Esophagus (tissue), 2 donors: ENCODE data around the gene RHOH. TPM values are rescaled to one million over a fixed set of nuclear protein-coding genes. Genes with fewer than 3 reads are reported as not detected.

ENCODE experiments used
- H3K27ac ChIP-seq, 2 donors: one replicate each; pipeline ENCODE4 v1.5.1; 2013; ENCODE audit warnings: low read depth in 2 of 2, mild to moderate bottlenecking in 2 of 2, inconsistent platforms in 1 of 2, low read length in 1 of 2, moderate library complexity in 1 of 2
- H3K27me3 ChIP-seq, 2 donors: one replicate each; pipeline ENCODE4 v1.6.1; 2013; ENCODE audit warnings: low read length in 2 of 2, control low read depth in 1 of 2, mild to moderate bottlenecking in 1 of 2; ENCODE audit not compliant: insufficient read depth in 2 of 2, control insufficient read depth in 1 of 2
- H3K36me3 ChIP-seq, 2 donors: one replicate each; pipeline ENCODE4 v1.6.1; 2013; ENCODE audit warnings: low read length in 1 of 2; ENCODE audit not compliant: control insufficient read depth in 2 of 2, insufficient read depth in 2 of 2
- H3K4me1 ChIP-seq, 2 donors: one replicate each; pipeline ENCODE4 v1.6.1; 2013; ENCODE audit warnings: low read length in 1 of 2; ENCODE audit not compliant: control insufficient read depth in 2 of 2, insufficient read depth in 2 of 2
- H3K4me3 ChIP-seq, 2 donors: one replicate each; pipeline ENCODE4 v1.5.1; 2013; ENCODE audit warnings: low read length in 2 of 2, mild to moderate bottlenecking in 2 of 2, low read depth in 1 of 2, moderate library complexity in 1 of 2
- H3K9me3 ChIP-seq, 2 donors: one replicate each; pipeline ENCODE4 v1.6.1; 2013; ENCODE audit warnings: mild to moderate bottlenecking in 2 of 2, low read depth in 1 of 2, low read length in 1 of 2, moderate library complexity in 1 of 2; ENCODE audit not compliant: control insufficient read depth in 2 of 2, insufficient read depth in 1 of 2
- WGBS, 2 donors: extraction: QIAGEN DNeasy Blood & Tissue Kit; methylation state at CpG; one replicate each; pipeline ENCODE4 v1.1.7; 2013; 5-methylcytosine and 5-hydroxymethylcytosine counted together
- polyA plus RNA-seq, 2 donors: library from polyadenylated mRNA; stranded (reverse); fragments of 200-250 nt; gene quantifications; one replicate each; pipeline ENCODE4 v1.2.3, GENCODE V29; 2013
- donor health status: healthy with polysubstance abuse.
- donor health status: Bipolar disorder and iron deficiency.

Gene RHOH
- polyA plus RNA-seq, 2 donors: 0.87 to 1.1 TPM

DNA sequence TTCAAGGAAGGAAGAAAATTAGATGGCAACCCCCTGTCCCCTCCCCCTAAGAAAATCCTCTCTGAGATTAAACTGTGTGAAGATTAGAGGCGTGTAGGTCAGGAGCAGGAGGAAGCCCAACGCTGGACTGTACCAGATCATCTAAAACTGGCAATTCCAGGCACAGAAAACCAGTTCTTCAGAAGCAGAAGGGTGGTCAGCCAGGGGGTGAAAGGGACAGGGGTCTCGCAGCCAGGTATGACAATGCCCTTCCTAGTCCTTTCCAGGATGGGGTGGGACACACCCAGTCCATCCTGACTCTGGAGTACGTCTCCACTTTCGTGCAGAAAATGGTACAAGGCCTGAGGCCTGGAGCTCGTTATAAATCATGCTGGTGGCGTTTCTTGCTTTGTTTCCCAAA is 3.3 kb upstream of the RHOH start:
- no peaks in the 10 kb centered on the region for H3K4me1 ChIP-seq
- no peaks in the 10 kb centered on the region for H3K27me3 ChIP-seq
- no peaks in the 10 kb centered on the region for H3K36me3 ChIP-seq
- peaks cover 0 to 2% of the 10 kb centered on the region in 2 donors for H3K9me3 ChIP-seq
- H3K27ac ChIP-seq: no peak overlapping the region
- 77 to 82% methylated on average over 7 of the region's 7 CpGs for WGBS, 2 donors
- no peak overlapping the region for H3K4me3 ChIP-seq

DNA sequence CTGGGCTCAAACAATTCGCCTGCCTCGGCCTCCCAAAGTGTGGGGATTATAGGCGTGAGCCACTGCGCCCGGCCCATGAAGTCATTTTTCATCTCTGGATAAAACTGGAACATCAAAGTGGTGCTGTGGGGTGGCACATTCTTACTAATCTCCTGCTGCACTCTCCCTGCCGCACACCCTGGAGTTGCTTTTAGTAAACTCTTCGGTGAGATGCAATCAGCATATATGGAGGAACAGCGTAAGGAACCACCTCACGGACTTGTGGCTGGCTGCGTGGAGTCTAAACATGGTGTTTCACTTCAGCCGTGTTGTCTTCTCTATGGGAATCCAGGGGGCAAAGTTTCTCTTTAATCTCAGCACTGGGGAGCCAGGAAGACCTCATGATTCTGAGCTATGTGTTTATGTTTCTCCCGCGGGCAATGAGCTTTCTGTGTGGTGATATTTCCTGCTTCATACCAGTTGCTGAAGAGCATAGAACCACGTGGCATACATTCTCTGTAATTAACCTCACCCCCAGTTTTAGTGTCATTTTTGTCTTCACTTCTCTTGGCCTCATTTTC is 2.1 kb upstream of the RHOH start:
- H3K4me3 ChIP-seq: no peak overlapping the region
- WGBS, 2 donors: 43 to 52% methylated on average over 14 of the region's 14 CpGs
- H3K27ac ChIP-seq: peak overlapping the region in 1 of 2 donors; percentile 27

DNA sequence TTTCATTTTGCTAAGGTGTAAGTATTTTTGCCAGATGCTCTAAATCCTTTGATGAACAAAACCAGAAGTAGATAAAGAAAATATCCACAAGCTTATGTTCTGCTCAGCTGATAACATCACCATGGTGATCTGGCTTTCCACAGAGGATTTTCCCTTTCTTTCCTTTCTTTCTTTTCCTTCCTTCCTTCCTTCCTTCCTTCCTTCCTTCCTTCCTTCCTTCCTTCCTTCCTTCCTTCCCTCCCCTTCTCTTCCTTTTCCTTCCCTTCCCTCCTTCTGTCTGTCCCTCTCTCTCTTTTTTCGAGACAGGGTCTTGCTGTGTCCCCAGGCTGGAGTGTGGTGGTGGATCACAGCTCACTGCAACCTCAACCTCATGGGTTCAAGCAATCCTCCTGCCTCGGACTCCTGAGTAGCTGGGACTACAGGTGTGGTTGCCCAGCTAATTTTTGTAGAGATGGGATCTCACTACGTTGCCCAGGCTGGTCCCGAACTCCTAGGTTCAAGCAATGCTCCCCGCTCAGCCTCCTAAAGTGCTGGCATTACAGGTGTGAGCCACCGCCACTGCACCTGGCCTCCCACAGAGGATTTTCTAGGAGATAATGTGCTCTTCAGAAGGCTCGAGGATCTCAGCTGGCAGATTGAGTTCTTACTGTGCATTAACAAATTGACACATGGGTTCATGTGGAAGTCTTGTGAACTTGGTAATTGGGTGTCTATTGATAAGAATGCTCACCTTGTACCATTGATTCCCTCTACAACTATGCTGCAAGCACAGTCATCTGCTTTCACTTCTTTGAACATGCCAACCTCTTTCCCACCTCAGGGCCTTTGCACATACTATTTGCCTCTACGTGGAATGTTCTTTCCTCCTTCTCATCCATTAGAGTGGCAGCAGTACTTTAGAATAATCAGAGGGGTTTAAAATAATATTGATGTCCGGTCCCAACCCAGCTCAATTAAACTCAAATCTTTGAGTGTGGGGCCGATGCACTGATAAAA is 1.4 kb upstream of the RHOH start:
- Histone ChIP-seq H3K27me3 (no peaks in the 10 kb centered on the region), H3K4me1 (no peaks in the 10 kb centered on the region), H3K4me3 (no peak overlapping the region), H3K36me3 (no peaks in the 10 kb centered on the region), H3K9me3 (peaks cover 0 to 2% of the 10 kb centered on the region in 2 donors), H3K27ac (peak overlapping the region in 1 of 2 donors; percentile 15)
- WGBS, 2 donors: 91 to 92% methylated on average over 10 of the region's 10 CpGs

More for the DNA sequence above, 2.1 kb upstream of the RHOH start:
- H3K4me1 ChIP-seq: no peaks in the 10 kb centered on the region
- no peaks in the 10 kb centered on the region for H3K27me3 ChIP-seq
- H3K9me3 ChIP-seq: peaks cover 0 to 2% of the 10 kb centered on the region in 2 donors
- no peaks in the 10 kb centered on the region for H3K36me3 ChIP-seq

DNA sequence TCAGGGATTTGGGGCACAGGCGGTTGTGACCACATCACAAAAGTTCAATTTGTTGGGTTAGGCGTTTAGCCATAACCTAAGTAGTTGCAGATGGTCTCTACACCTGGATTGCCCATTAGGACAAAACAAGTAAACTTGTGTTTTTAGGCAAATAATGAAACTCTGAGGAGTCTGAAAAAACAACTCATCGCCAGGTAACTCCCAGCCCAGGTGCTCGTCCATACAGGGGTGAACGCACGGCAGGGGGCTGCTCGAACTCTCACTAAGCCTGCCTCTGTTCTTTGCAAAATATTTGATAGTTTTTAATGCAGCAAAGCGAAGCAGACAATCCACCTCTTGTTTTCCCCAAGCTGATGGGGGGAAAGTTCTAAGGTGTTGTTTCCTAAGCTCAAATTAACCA is 559 bp upstream of the RHOH start:
- H3K36me3 ChIP-seq: no peaks in the 10 kb centered on the region
- 83 to 87% methylated on average over 8 of the region's 8 CpGs for WGBS, 2 donors
- peak overlapping the region in 1 of 2 donors; percentile 9 for H3K27ac ChIP-seq
- H3K4me3 ChIP-seq: no peak overlapping the region
- peaks cover 0 to 2% of the 10 kb centered on the region in 2 donors for H3K9me3 ChIP-seq
- no peaks in the 10 kb centered on the region for H3K4me1 ChIP-seq
- H3K27me3 ChIP-seq: no peaks in the 10 kb centered on the region

DNA sequence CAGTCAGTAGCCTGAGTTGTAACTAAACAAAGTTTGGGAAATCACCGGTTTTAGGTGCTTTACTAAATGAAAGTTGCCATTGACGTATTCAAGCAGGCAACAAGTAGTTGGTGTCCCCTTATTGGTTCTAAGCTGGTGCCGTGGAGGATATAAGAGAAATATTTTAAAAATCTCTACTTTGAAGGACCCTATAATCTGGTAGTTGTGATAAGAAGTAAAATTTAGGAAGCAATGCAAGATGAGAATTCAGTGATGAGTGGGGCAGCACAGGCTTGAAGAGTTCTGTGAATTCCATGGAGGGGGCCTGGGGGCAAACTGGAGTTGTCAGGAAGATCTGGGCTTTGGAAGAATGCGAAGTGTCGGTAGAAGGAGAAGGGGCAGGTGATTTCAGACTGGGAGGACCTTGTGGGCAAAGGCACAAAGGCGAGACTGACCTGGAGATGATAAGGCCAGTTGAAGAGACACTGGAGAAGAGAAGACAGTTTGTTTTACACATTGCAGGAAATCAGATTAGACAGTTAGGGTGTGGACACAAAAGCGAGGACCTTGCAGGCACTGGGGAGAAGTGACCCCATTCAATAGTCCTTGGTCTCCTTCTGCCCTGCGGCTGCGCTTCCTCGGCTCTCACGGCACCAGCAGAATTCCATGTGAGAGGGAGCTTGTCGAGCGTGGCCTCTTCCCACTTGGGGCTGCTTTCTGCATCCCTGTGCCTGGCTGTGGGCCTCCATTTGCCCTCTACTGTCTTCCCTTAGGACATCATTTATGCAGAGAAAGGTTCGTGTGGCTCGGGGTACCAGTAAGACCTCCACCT is 1.3 kb downstream of the RHOH start:
- H3K27me3 ChIP-seq: no peaks in the 10 kb centered on the region
- peak overlapping the region; percentile 20 to 48 for H3K27ac ChIP-seq
- H3K9me3 ChIP-seq: peaks cover 0 to 2% of the 10 kb centered on the region in 2 donors
- peak overlapping the region; percentile 31 to 39 for H3K4me3 ChIP-seq
- no peaks in the 10 kb centered on the region for H3K36me3 ChIP-seq
- 70 to 72% methylated on average over 15 of the region's 15 CpGs for WGBS, 2 donors
- no peaks in the 10 kb centered on the region for H3K4me1 ChIP-seq

DNA sequence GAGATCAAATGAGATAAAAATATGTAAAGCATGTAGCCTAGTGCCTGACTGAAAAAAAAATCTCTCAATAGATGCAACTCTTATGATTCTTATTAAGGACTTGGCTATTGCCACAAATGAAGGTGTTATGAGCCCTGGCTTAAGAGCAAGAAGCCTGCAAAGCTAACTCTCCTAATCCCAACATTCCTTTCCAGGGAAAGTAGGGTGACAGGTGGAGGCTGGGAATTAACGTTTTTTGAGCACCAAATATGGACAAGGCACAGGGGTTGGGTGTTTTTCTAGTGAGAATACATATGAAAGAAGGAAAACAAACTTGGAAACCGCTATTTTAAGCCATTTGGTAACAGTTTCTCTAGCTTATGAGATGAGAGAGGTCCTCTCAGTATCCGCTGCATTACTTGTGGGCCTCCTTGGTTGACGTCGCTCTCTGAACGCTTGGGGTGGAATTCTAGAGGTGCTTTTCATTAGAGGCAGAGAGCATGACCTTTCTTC is 2.4 kb downstream of the RHOH start:
- Histone ChIP-seq H3K4me3 (peak overlapping the region; percentile 12 to 29), H3K9me3 (peaks cover 0 to 2% of the 10 kb centered on the region in 2 donors), H3K27ac (peak overlapping the region in 1 of 2 donors; percentile 15)

DNA sequence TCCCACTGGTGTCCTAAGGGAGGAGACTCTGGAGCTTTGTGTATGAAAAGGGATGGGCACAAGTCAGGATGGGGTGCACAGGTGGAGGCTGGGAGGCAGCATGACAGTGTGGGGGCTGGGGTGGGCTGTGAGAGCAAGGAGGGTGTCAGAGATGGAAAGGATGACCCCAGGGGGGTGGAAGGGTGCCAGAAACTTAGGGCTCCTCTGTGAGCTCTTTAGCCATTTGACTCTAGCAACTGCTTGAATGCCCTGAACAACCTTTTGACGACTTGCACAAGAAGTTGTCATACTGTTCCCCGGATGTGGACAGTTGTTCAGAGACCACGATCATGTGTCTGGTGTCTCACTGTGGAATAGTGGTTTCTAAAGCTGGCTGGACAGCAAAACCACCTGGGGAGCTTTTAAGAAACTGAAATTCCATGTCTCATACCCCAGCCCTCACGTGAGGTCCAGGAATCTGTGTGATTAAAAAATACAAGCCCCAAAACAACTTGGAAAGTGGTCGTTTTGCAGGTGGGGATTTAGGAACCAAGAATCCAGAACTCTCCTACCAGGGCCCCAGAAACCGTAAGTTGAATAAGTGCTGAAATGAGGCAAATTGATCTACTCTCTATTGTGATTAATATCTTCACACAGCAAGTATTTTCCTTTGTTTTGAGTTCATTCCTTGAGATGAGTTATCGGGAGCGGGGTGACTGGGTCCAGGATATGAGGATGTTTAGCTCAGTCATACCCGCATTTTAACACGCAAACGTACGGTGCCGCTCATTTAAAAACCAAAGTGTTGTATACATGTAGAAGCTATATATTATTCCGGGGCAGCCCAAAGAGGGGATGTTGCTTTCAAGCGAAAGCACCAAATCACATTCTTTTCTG is 3.4 kb downstream of the RHOH start:
- Histone ChIP-seq H3K36me3 (no peaks in the 10 kb centered on the region), H3K9me3 (peaks cover 0 to 2% of the 10 kb centered on the region in 2 donors), H3K27me3 (no peaks in the 10 kb centered on the region), H3K27ac (peak overlapping the region; percentile 67), H3K4me1 (no peaks in the 10 kb centered on the region), H3K4me3 (peak overlapping the region in 1 of 2 donors; percentile 29)
- 70 to 74% methylated on average over 15 of the region's 15 CpGs for WGBS, 2 donors

More for the DNA sequence above, 2.4 kb downstream of the RHOH start:
- H3K4me1 ChIP-seq: no peaks in the 10 kb centered on the region
- no peaks in the 10 kb centered on the region for H3K36me3 ChIP-seq
- 68% methylated on average over 6 of the region's 6 CpGs for WGBS, 2 donors
- no peaks in the 10 kb centered on the region for H3K27me3 ChIP-seq

DNA sequence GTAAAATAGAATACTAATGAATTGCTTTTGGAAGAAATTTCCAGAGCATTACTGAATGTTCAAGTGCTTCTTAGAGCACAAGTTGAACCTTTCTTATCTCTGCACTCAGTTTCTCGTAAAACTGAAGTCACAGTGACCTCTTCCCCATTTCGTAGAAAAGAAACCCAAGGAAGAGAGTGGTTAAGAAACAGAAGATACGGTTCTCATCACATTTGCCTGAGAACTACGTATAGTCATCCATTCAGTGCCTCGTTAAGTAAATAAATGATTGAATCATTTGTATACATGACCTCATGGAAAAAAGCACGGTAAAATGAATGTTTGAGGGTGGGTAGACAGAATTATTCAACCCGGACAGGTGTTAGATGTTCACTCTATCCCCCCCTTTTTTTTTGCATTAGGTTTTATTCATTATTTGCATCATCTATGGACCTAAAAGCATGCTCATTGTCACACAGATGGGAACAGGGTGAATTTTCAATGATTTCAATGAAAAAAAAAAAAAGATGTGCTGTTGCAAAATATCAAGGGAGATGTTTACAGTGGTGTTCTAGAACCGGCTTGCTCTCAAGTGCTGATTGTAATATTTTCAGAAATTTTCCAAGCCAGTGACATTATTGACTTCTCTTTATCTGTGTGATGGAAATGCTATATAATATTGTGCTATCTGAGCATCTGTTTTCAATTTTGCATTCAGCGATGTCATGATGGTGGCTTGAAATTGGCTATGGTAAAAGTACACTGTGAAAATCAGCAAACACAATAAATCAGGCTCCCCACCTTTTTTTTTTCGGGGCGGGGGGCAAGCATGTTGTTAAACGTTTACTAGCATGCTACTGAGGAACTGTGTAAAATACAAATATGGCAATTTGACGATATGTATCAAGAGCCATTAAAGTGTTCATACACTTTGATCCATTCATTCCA is 4.3 kb downstream of the RHOH start:
- H3K27ac ChIP-seq: no peak overlapping the region
- H3K4me1 ChIP-seq: no peaks in the 10 kb centered on the region
- H3K4me3 ChIP-seq: peak overlapping the region in 1 of 2 donors; percentile 29
- H3K36me3 ChIP-seq: no peaks in the 10 kb centered on the region
- WGBS, 2 donors: 52 to 59% methylated on average over 13 of the region's 13 CpGs
- no peaks in the 10 kb centered on the region for H3K27me3 ChIP-seq
- H3K9me3 ChIP-seq: peaks cover 0 to 2% of the 10 kb centered on the region in 2 donors
